Inferior parietal cortex (tissue), 1 donor: ENCODE results near the gene PLEKHJ1.

Source experiments
- DNase-seq: peaks from one replicate; pipeline ENCODE4 v3.0.0-alpha.2; 2016; ENCODE audit errors: extremely low spot score

PLEKHJ1 gene

DNA sequence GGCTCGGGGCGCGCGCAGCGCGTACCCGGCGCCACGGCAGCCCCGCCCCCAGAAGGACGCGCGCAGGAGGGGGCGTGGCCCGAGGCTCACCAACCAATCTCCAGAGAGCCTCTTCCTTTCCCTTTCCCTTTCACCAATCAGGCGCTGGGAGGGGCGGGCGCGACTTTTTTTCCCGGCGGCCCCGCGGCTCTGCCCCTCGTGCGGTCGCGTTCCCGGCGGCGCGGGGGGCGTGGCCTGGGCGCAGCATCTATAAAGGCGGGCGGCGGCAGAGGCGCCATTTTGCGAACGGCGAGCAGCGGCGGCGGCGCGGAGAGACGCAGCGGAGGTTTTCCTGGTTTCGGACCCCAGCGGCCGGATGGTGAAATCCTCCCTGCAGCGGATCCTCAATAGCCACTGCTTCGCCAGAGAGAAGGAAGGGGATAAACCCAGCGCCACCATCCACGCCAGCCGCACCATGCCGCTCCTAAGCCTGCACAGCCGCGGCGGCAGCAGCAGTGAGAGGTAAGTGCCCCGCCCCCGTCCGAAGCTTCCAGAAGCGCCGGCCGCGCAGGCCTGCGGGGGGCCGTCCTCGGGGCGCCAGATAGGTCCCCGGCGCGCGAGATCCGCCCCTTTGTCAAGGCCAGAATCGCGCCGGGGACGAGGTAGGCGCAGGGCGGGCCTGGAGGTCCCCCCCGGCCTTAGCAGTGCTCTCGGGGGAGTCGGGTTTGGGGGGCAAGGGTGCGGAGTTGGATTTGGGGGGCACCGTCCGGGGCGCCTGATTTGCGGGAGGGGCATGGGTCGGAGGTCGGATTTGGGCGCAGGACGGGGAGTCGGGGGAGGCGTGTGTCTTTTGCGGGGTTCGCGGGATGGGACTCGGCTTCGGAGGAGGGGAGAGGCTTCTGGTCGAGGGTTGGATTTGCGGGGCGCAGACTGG, 33.4 kb upstream of the PLEKHJ1 start:
- peak; percentile 96 for DNase-seq

DNA sequence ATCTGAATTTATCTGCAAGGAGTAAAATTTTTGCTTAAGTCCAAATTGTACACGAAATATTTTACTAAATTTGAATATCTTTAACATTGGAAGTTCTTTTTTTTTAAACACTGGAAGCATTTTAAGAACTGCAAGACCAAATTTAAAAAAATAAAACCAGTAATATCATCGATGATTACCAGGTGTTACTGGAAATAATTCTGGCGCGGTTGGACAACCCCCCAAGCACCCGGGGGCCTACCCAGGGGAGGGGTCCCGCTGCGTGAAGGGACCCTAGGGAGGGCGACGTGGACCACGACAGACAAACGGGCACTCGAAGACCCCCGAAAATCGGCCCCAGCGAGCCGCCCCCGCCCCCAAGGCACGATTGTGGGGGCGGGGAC, 32.7 kb upstream of the PLEKHJ1 start:
- no peak for DNase-seq

DNA sequence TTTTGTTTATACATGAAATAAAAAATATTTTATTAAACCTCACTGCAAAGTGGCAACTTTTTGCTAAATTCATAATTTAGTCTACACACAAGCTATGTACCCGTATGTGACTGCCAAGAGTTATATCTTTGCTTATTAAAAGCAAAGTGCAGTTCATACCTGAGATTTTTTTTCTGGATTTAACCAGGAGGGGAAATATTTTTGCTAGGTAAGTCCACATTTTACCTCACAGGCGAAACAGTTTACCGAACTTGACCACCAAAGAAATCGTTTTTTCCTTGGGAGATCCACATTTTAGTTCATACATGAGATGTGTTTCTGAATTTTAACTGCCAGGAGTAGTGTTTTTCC, 32.3 kb upstream of the PLEKHJ1 start:
- DNase-seq: no peak

DNA sequence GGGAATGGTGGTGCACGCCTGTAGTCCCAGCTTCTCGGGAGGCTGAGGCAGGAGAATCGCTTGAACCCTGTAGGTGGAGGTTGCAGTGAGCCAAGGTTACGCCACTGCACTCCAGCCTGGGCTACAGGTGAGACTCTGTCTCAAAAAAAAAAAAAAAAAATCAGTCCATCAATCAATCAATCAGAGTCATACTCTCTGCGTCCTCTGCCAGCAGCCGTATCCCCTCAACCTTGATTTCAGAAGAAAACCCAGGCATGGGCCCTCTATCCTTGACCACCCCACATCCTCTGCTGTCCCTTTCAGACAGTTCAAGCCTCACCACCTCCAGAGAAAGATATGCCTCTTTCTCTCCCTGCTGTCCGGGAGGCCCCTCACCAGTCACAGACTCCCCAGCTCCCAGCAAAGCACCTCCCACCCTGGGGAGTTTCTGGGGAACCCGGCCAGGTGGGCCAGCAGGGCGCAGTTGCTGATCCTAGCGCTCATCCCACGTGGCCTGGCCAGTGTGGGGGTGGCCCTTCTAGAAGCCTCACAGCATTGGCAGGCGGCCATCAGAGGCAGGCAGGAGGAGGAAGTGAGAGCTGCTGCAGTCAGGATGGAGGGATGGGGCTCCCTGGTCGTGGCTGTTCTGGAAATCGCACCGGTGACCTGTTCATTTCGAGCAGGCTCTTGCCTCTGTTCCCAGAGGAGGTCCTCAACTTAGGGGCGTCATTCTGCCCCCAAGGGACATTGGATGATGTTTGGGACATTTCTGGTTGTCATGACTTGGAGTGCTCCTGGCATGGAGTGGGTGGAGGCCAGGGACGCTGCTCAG, 30.3 kb upstream of the PLEKHJ1 start:
- DNase-seq: peak; percentile 69

DNA sequence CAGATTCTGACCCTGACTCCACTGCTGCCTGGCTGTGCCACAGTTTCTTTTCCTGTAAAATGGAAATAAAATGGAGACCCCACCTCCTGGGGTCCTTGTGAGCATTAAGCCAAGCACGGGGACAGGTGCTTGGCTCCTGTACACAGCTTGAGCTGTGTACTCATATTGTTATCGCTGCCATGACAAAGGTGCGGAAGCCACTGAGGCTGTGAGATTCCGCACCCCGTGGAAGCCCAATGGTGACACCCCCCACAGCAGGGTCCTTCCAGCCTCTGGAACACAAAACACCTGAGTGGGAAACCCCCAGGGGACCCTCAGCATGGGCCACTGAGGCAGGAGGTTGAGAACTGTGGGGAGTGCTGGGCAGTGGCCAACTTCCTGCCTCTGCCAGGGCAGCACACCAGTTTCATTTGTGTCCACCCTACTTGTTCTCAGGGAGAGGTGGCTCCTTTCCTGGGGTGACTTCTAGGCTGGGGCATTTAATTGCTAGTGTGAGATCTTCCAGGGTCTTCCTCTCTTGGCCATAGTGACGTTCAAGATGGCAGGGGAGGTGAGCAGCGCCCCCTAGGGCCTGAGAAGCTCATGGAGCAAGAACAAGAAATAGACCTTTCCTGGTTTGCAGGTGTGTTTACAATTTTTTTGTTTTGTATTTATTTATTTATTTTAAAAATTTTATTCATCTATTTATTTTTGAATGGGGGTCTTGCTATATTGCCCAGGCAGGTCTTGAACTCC, 25.5 kb upstream of the PLEKHJ1 start:
- DNase-seq: no peak

DNA sequence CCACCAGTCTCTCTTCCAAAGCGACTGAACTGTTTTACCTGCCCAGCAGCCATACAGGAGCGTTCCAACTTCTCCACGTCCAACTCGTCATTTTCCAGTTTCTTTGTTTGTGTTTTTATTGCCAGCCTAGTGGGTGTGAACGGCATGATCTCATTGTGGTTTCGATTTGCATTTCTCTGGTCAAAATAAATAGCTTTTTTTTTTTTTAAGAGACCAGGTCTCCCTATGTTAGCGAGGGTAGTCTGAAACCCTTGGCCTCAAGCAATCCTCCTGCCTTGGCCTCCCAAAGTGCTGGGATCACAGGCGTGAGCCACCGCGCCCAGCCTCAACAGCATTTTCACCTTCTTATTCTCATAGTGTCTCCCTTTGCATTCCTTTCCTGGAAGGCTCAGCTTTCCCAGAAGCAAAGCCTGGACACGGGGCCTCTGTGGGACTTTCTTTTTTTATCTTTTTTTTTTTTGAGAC, 24.2 kb upstream of the PLEKHJ1 start:
- no peak for DNase-seq

DNA sequence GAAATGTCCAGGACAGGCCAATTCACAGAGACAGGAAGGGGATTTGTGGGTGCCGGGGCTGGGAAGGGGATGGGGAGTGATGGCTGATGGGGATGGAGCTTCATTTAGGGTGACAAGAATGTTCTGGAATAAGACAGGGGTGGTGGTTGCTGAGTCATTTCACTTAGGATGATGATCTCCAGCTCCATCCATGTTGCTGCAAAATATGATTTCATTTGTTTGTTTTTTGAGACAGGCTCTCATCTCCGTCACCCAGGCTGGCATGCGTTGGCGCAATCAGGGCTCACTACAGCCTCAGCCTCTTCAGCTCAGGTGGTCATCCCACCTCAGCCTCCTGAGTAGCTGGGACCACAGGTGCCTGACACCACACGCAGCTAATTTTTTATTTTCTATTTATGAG, 23.2 kb upstream of the PLEKHJ1 start:
- DNase-seq: no peak

DNA sequence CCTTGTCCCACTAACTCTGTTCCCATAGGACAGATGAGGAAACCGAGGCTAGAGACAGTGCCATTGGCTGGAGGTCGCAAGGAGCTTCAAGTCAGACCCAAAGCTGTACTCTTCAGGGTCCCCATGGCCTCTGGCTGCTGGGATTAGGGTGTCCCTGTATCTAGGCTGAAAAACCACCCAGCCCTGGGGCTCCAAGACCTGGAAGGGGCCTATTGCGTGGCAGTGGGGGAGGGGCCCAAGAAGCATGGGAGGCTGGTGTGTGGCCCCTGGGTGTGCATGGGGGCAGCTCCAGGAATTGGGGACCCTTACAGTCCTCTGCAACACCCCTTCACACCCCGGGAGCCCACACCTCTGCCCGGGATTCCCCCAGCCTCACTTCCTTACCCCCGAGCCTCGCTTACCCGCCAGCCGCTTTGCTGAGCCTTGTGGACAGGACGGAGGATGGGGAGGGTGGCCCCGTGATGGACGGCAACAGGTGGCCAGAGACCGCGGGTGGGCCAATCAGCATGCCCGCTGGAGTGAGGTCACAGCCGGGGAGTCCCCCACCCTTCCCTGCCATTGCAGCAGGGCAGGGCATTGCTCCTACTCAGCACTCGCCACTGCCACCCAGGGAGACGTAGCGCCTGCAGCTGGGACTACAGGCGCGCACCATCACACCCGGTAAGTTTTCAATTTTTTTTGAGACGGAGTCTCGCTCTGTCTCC, 20.0 kb upstream of the PLEKHJ1 start, which contains the start of gene JSRP1:
Gene JSRP1, minus strand, starts transcription at position 436 of the 704 bp plus-strand sequence. CDS start 1,103 bp downstream, outside the sequence.
- no peak for DNase-seq

DNA sequence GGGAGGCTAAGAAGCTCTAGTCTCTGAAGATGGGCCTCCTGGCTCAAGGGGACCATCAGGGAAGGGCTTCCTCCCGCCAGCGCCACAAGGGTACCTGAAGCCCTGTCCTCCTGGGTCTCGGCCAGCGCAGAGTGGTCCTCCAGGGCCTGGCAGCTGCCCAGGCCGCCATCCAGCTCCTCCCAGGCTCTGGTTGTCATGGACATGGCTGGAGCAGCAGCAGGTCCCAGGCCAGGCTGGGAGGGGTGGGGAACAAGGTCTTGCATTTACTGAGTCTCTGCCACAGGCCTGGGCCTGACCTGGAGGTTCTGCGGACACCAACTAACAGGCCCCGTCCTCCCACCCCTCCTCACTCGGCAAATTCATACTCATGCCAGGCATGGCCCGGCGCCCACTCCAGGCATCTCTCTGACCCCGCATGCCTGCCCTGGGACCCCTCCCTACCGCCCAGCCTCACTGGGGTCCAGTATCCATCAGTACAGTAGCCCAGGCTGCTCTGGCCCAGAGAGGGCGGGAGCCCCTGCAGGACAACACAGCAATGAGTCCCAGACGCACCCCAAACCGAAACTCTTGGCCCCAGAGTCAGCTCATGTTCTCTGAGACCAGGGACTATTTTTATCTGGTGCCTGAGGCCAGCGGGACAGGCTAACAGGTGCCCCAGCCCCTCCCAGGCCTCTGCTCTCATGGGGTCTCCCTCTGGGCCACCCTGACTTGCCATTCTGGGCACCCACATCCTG, 19.1 kb upstream of the PLEKHJ1 start:
- no peak for DNase-seq

DNA sequence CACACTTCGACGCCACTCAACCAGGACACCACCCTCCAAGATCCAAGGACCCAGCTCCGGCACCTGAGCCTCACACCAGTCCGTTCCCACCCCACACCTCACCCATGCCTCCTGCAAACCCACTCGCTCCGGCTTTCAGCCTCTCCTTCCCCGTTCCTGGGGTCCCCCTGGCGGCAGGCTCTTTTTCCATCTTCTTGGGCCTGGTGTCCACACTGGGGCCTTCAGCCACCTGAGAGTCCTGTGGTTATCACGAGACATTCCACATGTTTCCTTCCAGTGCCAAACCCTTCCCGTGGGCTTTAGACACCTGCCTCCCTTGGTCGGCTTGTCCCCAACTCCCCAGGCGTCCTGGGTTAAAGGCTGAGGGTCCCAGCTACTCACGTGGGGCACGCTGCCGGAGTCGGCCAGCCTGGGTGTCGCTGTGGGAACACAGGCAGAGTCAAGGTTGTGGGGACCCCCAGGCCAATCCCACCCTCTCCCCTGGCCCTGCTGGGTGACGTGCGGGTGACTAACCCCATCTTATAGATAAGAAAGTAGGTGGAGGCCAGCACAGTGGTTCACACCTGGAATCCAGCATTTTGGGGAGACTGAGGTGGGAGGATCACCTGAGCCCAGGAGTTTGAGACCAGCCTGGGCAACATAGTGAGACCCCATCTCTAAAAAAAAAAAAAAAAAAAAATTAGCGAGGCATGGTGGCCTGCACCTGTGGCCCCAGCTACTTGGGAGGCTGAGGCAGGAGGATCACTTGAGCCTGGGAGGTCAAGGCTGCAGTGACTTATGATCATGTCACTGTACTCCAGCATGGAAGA, 18.1 kb upstream of the PLEKHJ1 start:
- no peak for DNase-seq

DNA sequence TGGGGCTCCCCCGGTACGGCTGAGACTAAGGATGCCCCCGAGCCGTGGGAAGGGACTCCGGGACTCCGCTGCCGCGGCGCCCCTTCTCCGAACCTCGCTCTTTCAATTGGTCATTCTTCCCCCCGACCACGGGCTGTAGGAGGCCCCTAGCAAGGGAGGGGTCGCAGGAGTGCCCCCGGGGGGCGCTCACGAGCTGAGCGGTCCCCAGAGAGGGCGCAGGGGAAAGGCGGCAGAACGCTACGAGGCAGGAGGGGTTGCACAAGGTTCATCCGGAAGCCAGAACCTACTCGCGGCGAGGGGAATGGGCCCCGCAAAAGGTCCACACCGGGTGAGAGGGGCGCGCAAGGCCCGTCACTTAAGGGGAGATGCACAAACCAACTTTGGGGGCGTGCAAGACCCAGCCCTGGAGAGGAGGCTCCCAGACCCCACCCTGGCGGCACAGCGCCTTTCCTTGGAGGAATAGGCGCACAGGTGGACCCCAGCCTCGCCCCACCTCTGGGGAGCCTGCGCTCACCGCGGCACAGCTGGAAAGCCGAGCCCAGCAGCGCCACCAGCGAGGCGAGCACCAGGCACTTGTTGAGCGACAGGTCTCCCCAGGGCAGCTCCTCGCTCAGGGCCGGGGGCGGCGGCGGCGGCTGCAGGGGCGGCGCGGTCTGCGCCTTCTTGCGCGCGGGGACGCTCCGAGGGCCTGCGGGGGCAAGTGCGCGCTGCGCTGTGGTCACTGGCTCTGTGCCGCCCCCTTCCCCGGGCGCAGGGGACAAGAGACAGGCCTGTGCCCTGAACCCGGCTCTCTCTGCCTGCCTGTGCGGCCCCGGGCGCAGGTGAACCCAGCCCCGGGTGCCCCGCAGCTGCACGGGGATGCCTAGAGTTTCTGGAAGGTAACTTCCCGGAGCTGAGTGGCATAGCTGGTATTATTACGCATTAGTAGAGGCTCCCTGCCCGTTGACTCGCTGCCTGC, 17.3 kb upstream of the PLEKHJ1 start:
- no peak for DNase-seq

DNA sequence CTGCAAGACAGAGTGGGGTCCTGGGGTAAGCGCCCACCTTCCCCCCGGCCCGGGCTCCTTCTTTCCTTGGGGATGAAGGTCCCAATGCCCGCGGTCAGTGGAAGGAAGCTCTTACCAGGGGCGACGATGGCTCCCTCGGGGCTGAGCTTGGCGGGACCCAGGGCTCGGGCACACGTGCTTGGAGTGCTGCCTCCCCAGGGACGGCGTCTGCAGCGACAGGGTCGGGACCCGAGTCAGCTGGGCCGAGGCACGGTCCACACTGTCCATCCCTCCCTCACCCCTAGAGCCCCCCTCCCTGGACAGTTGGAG, 16.6 kb upstream of the PLEKHJ1 start:
- no peak for DNase-seq

DNA sequence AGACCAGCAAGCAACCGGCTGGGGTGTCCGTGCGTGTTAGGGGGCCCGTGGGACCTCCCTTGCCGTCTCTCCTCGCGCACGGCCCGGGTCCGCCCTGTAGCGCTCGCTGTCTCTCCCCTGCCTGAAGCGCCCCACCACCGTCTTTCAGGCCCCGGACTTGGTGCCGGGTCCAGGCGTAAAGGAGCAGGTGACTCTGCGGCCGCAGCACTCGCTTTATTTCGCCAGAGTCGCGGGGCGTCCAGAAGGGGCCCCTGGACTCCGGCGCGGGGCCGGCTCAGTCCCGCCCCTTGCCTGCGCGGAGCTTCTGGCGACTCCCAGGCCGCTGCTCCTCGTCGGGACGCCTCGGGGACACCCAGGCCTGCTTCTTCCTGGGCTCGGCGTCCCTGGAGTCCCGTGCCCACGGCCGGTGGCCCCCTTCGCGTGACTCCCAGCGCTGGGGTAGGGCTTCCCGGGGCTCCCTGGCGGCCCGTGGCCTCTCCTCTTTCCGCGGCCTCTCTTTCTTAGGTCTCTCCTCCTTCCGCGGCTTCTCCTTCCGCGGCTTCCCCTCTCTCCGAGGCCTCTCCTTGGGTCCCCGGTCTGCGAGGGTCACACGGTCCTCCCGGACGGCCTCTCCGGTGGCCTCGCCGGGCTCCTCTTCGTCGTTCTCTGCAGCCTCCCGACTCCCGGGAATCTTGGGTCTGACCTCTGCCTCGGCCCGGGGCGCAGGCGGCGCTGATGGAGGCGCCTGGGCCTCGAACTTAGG, 16.1 kb upstream of the PLEKHJ1 start:
- DNase-seq: no peak

DNA sequence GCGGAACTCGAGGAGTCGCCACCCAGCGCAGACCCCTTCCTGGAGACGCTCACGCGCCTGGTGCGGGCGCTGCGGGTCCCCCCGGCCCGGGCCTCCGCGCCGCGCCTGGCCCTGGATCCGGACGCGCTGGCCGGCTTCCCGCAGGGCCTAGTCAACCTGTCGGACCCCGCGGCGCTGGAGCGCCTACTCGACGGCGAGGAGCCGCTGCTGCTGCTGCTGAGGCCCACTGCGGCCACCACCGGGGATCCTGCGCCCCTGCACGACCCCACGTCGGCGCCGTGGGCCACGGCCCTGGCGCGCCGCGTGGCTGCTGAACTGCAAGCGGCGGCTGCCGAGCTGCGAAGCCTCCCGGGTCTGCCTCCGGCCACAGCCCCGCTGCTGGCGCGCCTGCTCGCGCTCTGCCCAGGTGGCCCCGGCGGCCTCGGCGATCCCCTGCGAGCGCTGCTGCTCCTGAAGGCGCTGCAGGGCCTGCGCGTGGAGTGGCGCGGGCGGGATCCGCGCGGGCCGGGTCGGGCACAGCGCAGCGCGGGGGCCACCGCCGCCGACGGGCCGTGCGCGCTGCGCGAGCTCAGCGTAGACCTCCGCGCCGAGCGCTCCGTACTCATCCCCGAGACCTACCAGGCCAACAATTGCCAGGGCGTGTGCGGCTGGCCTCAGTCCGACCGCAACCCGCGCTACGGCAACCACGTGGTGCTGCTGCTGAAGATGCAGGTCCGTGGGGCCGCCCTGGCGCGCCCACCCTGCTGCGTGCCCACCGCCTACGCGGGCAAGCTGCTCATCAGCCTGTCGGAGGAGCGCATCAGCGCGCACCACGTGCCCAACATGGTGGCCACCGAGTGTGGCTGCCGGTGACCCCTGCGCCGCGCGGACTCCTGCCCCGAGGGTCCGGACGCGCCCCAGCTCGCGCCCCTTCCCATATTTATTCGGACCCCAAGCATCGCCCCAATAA, 15.3 kb upstream of the PLEKHJ1 start:
- no peak for DNase-seq

DNA sequence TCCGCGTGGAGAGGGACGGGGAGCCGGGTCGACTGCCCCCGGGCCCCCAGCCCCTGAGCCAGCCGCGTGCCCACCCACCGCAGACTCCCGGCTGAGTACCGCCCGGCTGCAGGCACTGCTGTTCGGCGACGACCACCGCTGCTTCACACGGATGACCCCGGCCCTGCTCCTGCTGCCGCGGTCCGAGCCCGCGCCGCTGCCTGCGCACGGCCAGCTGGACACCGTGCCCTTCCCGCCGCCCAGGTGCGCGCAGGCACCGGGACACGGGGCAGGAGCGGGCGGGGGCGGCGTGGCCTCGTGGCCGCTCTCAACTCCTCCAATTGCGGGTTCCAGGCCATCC, 14.6 kb upstream of the PLEKHJ1 start:
- DNase-seq: no peak

DNA sequence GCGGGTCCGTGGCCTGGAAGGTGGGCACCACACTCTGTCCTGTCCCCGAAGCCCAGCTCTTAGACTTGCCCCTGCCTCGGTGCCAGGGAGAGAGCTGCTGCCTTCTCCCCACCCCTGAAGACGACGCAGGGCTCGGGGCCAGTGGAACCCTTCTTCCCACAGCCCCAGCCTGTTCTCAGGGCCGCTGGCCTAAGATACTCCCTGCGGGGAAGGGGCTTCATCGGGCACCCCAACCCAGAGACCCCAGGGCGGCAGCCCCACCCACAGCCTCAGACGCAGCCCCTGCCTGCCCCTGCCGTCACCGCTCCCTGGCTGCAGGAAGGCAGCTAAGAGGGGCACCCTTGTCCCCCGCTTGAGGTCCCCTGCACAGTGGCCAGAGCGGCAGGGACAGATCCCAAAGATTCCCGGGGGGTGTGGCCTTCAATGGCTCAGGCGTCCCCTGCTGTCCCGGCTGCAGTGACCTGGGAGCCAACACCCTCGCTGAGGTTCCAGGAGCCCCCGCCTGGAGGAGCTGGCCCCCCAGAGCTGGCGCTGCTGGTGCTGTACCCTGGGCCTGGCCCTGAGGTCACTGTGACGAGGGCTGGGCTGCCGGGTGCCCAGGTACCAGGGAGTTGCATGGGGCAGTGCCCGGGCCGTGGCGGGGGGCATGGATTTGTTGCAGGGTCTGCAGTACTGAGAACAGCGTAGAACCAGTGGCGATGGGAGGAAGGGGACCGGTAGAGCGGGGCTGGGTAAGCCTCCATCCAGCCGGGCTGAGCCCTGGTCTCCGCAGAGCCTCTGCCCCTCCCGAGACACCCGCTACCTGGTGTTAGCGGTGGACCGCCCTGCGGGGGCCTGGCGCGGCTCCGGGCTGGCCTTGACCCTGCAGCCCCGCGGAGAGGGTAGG, 14.0 kb upstream of the PLEKHJ1 start:
- no peak for DNase-seq
